K562 (cell line): Measurements from ENCODE around the gene NRP2.

Source experiments
- ATF2 ChIP-seq: sonication (generic); formaldehyde crosslinking; IDR thresholded peaks from 2 replicates; pipeline ENCODE4 v1.8.1; 2022; ENCODE audit warnings: missing genetic modification reagents
- TCF7L2 ChIP-seq: fragments of 150-350 bp; IDR thresholded peaks from 2 replicates; pipeline ENCODE4 v1.6.1; 2016; ENCODE audit warnings: low read depth, mild to moderate bottlenecking, low read length, moderate library complexity
- ZBTB7A ChIP-seq: IDR thresholded peaks from 2 replicates; pipeline ENCODE4 v1.6.1; 2011; ENCODE audit warnings: low read depth, mild to moderate bottlenecking, low read length, moderate library complexity, borderline replicate concordance; ENCODE audit not compliant: control insufficient read depth

DNA sequence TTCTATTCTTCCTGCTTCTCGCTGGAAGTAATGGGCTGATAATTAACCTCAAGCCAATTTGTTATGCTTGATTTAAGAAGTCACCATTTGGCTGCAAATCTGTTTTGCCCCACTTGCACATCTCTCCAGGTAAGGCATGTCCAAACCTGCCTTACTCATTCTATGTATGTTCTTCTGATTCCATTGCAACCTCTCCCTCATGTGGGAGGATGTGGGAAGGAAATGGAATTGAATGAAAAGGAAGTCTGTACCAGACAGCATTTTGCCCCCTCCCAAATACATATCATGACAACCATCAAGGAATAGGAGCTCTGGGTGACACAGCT is 131.7 kb downstream of the NRP2 start:
- no peak for TF ChIP-seq ZBTB7A
- TF ChIP-seq ATF2 (CRISPR knock-in tag), result no peak
- TF ChIP-seq TCF7L2, result no peak
